Placental pericyte (primary cell): ENCODE results near the gene SMIM41. TPM values are rescaled to one million over a fixed set of nuclear protein-coding genes. Genes with fewer than 3 reads are reported as not detected.

Experiments used
- total RNA-seq: library from RNA; depleted of rRNA; stranded (reverse); fragments of >200 nt; gene quantifications from 2 replicates; pipeline ENCODE4 v1.2.3, GENCODE V29; 2012

SMIM41 gene
- total RNA-seq: 1.0 and 1.1 TPM in 2 replicates

GRCh38 chr12:52079576-52080402 lies at the start of gene SMIM41:
Gene SMIM41 (plus strand): TSS chr12:52079704. CDS start chr12:52079780, 76 bp downstream.

GRCh38 chr12:52050758-52051541 lies 28.6 kb upstream of the SMIM41 start, which contains the start of gene NR4A1:
Gene NR4A1 (plus strand): TSS chr12:52051442. CDS start chr12:52054329, 2,887 bp downstream.

GRCh38 chr12:52069327-52070184 lies 9.9 kb upstream of the SMIM41 start, which contains the start of gene ATG101:
Gene ATG101 (plus strand): TSS chr12:52069978. CDS start chr12:52073651, 3,673 bp downstream.

Other genes starting within 250 kb of the SMIM41 start
- 0.22 and 0.29 TPM in 2 replicates for gene FIGNL2, start 231.0 kb upstream of the SMIM41 start, total RNA-seq
- gene ANKRD33, start 191.6 kb upstream of the SMIM41 start, total RNA-seq: not detected in 2 replicates
- 2.2 and 24.1 TPM in 2 replicates for gene ACVRL1, start 172.2 kb upstream of the SMIM41 start, total RNA-seq
- 13.6 and 20.1 TPM in 2 replicates for gene ACVR1B, start 128.0 kb upstream of the SMIM41 start, total RNA-seq
- 1.9 and 5.0 TPM in 2 replicates for gene TAMALIN, start 72.8 kb upstream of the SMIM41 start, total RNA-seq
- gene NR4A1, start 28.3 kb upstream of the SMIM41 start, total RNA-seq: 4.2 and 9.6 TPM in 2 replicates
- 86.0 and 132 TPM in 2 replicates for gene ATG101, start 9.7 kb upstream of the SMIM41 start, total RNA-seq
- gene KRT80, start 112.3 kb downstream of the SMIM41 start, total RNA-seq: 0.22 and 1.4 TPM in 2 replicates
- 1.1 and 7.0 TPM in 2 replicates for gene KRT7, start 153.5 kb downstream of the SMIM41 start, total RNA-seq
- gene KRT86, start 194.9 kb downstream of the SMIM41 start, total RNA-seq: under 0.01 TPM in 1 of 2 replicates, not detected in the other
- 0.14 TPM in 1 of 2 replicates, not detected in the other for gene KRT81, start 211.8 kb downstream of the SMIM41 start, total RNA-seq
- gene KRT83, start 241.7 kb downstream of the SMIM41 start, total RNA-seq: not detected in 2 replicates